Measurements from ENCODE around the gene MARK1. TPM values are rescaled to one million over a fixed set of nuclear protein-coding genes. Genes with fewer than 3 reads are reported as not detected.

Gene MARK1
- total RNA-seq, 1 donor from 2014 or later: 105 TPM

DNA sequence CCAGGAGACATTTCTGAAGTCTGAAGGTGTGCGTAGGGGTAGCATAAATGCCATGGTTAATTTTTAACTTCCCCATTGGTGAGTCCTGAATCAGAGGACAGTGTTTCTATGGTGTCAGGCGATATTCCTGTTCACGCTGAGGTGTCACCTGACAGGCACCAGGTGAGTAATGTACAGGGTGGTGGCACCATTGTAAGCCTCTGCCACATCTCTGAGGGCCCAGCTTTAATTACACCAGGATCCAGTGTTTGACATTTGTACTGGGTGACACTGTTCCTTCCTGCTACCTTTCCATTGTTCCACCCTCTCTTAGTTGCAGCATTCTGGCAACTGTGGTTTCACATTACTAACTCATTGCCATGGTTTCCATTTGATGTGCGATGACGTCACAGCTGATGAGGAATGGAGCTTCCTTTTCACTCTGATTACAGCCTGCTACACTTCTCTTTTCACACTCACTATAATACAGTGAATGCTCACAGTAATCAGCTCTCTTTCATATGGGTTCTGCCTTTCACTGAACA, 40.6 kb upstream of the MARK1 start:
- H3K27ac Mint-ChIP-seq (ENCODE audit: unreplicated experiment): no peak overlapping the region
- peaks cover 6% of the 10 kb centered on the region for H3K4me1 Mint-ChIP-seq (ENCODE audit: low read depth, unreplicated experiment)
- H3K4me3 Mint-ChIP-seq (ENCODE audit: unreplicated experiment): no peak overlapping the region
- DNase-seq: no peak
- H3K9me3 Mint-ChIP-seq (ENCODE audit: unreplicated experiment): peaks cover 2% of the 10 kb centered on the region
- H3K27me3 Mint-ChIP-seq (ENCODE audit: unreplicated experiment): no peaks in the 10 kb centered on the region
- H3K36me3 Mint-ChIP-seq (ENCODE audit: unreplicated experiment): no peaks in the 10 kb centered on the region
- no peak for TF ChIP-seq CTCF (IDR thresholded peaks at IDR 0.05; ENCODE audit: partially characterized antibody, unreplicated experiment)

GRCh38 chr1:220491891-220492290, 36.0 kb upstream of the MARK1 start:
- Mint-ChIP-seq H3K27me3 (ENCODE audit: unreplicated experiment) (no peaks in the 10 kb centered on the region), H3K4me3 (ENCODE audit: unreplicated experiment) (no peak overlapping the region), H3K9me3 (ENCODE audit: unreplicated experiment) (peaks cover 7% of the 10 kb centered on the region)

GRCh38 chr1:220497220-220497947, 30.6 kb upstream of the MARK1 start:
- no peak for TF ChIP-seq CTCF (IDR thresholded peaks at IDR 0.05; ENCODE audit: partially characterized antibody, unreplicated experiment)
- Mint-ChIP-seq H3K4me3 (ENCODE audit: unreplicated experiment) (peak overlapping the region; percentile 2), H3K36me3 (ENCODE audit: unreplicated experiment) (peaks cover 4% of the 10 kb centered on the region)

More at GRCh38 chr1:220491891-220492290, 36.0 kb upstream of the MARK1 start:
- Mint-ChIP-seq H3K27ac (ENCODE audit: unreplicated experiment) (no peak overlapping the region), H3K36me3 (ENCODE audit: unreplicated experiment) (peaks cover 4% of the 10 kb centered on the region), H3K4me1 (ENCODE audit: low read depth, unreplicated experiment) (peaks cover 10% of the 10 kb centered on the region)
- TF ChIP-seq CTCF (IDR thresholded peaks at IDR 0.05; ENCODE audit: partially characterized antibody, unreplicated experiment): no peak
- DNase-seq: no peak

DNA sequence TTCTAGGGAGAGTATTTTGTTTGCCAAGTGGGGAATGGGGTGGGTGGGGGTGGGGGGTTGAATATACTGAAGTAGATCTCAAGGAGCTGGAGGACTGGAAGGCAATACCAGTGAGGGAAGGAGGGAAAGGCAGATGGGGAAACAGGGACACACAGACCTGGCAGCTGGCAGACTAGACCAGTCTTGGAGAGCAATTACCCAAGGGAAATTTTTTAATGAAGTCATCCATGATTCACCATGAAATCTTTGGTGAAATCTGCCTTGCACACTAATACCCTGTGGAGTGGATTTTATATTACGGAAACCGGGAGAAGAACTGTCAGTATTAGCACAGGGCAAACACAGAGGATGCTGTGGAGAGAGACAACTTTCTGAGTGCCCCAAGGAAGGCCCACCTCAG, 29.7 kb upstream of the MARK1 start:
- peaks cover 12% of the 10 kb centered on the region for H3K9me3 Mint-ChIP-seq (ENCODE audit: unreplicated experiment)
- TF ChIP-seq CTCF (IDR thresholded peaks at IDR 0.05; ENCODE audit: partially characterized antibody, unreplicated experiment): no peak
- H3K4me3 Mint-ChIP-seq (ENCODE audit: unreplicated experiment): peak overlapping the region; percentile 60
- peak; percentile 74 for DNase-seq
- peak overlapping the region; percentile 96 for H3K27ac Mint-ChIP-seq (ENCODE audit: unreplicated experiment)
- peaks cover 24% of the 10 kb centered on the region for H3K4me1 Mint-ChIP-seq (ENCODE audit: low read depth, unreplicated experiment)
- H3K36me3 Mint-ChIP-seq (ENCODE audit: unreplicated experiment): peaks cover 4% of the 10 kb centered on the region
- H3K27me3 Mint-ChIP-seq (ENCODE audit: unreplicated experiment): peaks cover 7% of the 10 kb centered on the region

More at GRCh38 chr1:220497220-220497947, 30.6 kb upstream of the MARK1 start:
- Mint-ChIP-seq H3K4me1 (ENCODE audit: low read depth, unreplicated experiment) (peaks cover 24% of the 10 kb centered on the region), H3K27me3 (ENCODE audit: unreplicated experiment) (peaks cover 7% of the 10 kb centered on the region), H3K9me3 (ENCODE audit: unreplicated experiment) (peaks cover 12% of the 10 kb centered on the region), H3K27ac (ENCODE audit: unreplicated experiment) (peak overlapping the region; percentile 96)
- no peak for DNase-seq

GRCh38 chr1:220500372-220500771, 27.6 kb upstream of the MARK1 start:
- H3K27ac Mint-ChIP-seq (ENCODE audit: unreplicated experiment): no peak overlapping the region
- peaks cover 30% of the 10 kb centered on the region for H3K4me1 Mint-ChIP-seq (ENCODE audit: low read depth, unreplicated experiment)
- no peak for DNase-seq
- H3K27me3 Mint-ChIP-seq (ENCODE audit: unreplicated experiment): peaks cover 12% of the 10 kb centered on the region
- TF ChIP-seq CTCF (IDR thresholded peaks at IDR 0.05; ENCODE audit: partially characterized antibody, unreplicated experiment): no peak
- H3K9me3 Mint-ChIP-seq (ENCODE audit: unreplicated experiment): peaks cover 7% of the 10 kb centered on the region
- no peak overlapping the region for H3K4me3 Mint-ChIP-seq (ENCODE audit: unreplicated experiment)
- H3K36me3 Mint-ChIP-seq (ENCODE audit: unreplicated experiment): no peaks in the 10 kb centered on the region

Data from glutamatergic neuron (in vitro differentiated cells).